HUDEP-2 (cell line): ENCODE measurements around the gene SLC23A1.
"Not testable (repeated sequence)": the region's sequence is repeated elsewhere in the genome, so short reads cannot be mapped to it uniquely, and the experiment has no call there.

Experiments used
- DNase-seq, 76 experiments: peaks; one replicate each; lab custom pipeline; 2025; ENCODE audit not compliant: unreplicated experiment in 76 of 76; lab: John Stamatoyannopoulos, UW

SLC23A1 gene

DNA sequence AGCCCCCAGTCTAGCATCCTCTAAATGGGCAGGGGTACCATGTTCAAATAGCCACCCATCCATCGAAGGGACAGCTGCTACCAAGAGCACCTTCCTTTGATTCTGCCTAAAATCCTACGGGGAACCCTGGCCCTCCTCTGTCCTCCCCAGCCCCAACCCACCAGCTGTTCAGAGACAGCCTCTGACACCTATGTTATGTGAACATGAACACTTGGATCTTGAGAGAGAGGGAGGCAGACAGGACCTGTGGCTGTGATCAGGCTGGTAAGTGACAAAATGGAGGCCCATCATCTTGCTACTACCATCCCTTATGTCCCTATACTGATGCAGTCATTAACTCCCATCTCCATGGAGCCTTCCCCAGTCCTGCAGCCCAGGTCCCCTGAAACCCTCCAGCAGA lies 8.2 kb downstream of the SLC23A1 start:
- no peak for DNase-seq

DNA sequence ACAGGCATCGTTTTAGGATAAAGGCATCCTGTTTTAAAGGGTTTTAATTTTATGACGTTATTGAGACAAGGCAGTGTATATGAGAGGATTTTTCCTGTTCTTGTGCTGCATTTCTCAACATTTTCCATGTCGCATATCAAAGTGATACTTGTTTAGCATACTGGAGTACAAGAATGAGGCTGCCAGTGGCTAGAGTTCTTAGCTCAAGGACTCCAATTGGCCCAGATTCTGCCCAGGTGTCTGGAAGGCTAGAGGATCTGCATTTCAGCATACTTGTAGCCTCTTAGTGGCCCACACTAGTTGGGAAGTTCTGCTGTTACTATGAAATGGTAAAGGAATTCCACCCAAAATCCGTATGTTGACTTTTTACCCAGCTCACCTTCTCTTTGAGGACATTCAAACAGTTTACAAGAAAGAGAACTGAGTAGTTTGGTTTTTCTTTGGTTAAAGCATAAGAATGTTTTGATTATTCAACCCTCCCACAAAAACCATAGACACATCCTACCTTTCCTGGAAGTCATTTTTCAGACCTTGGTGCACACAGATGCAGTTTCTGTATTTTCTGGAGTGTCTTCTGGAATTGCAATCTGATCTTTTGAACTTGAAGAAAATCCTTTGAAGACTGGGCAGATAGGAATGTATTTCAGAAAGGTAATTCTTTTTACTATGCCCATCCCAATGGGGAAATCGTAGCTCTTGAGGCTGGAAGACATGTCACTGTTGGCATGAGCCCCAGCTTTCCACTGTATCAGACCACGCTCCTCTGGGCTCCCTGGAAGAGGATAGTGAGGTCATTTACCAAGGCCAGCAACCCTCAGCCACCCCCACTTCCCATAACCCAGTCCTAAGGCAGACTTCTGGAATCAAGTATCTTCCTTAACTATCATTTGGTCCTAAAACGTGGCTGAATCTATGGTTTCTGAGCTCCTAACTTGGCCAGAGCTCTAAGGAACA lies 11.3 kb downstream of the SLC23A1 start:
- no peak for DNase-seq

DNA sequence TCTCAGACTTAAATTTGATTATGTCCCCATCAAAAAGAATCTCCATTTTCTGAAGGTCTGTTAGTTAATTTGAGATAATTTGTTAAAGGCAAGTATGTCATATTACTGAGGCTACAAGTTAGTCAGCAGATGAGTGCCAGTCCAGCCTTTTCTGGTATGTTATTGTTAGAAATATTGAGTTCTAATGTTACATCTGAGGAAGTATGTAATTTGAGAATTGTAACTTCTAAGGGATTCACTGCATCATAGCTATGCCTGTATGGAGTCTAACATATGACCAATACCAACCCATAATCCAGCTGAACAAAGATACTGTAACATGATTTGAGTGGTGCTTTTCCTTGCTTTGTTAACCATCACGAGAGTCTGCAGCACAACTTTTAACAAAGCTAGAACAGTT lies 13.9 kb downstream of the SLC23A1 start:
- DNase-seq: no peak

DNA sequence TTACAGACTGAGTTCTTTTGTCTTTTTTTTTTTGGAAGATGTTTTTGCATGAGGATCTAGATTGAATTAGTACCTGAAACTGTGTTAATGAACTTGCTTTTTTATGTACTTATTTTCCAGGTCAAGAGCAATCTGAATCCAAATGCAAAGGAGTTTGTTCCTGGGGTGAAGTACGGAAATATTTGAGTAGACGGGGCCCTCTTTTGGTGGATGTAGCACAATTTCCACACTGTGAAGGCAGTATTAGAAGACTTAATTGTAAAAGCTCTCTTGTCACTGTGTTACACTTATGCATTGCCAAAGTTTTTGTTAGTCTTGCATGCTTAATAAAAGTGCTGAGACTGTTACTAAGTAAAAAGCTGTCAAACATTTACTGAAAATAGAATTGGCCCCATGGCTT lies 14.5 kb downstream of the SLC23A1 start:
- peak in 1 of 76 experiments; percentile 8 for DNase-seq

DNA sequence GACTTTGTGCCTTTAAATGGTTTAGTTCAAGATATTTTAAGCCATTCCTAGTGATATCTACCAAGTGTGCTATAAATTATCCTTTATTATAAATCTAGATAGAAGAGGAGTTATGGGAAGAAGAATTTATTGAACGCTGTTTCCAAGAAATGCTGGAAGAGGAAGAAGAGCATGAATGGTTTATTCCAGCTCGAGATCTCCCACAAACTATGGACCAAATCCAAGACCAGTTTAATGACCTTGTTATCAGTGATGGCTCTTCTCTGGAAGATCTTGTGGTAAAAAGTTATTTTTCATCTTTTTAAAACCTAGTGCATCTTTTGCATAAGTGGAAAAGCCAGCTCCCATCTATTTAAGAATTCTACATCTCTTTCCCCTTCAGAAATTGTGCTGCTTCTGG lies 18.6 kb downstream of the SLC23A1 start:
- no peak for DNase-seq

DNA sequence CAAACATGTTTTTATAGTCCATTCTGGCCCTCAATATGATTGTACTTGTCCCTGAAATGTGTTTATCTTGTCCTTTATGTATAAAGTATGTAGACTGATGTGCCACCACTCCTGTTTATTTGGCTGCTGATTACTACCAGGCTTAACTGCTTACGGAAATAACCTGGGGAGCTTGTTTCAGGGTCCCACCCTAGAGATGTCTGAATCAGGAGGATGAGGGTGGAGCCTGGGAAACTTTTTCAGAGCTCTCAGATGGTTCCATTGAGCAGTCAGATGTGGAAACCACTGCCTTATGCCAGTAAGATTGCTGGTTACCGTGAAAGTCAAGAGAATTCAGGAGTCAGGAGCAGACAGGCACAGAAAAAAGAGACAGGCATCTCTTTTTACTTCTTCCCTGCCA lies 19.2 kb downstream of the SLC23A1 start:
- no peak for DNase-seq

DNA sequence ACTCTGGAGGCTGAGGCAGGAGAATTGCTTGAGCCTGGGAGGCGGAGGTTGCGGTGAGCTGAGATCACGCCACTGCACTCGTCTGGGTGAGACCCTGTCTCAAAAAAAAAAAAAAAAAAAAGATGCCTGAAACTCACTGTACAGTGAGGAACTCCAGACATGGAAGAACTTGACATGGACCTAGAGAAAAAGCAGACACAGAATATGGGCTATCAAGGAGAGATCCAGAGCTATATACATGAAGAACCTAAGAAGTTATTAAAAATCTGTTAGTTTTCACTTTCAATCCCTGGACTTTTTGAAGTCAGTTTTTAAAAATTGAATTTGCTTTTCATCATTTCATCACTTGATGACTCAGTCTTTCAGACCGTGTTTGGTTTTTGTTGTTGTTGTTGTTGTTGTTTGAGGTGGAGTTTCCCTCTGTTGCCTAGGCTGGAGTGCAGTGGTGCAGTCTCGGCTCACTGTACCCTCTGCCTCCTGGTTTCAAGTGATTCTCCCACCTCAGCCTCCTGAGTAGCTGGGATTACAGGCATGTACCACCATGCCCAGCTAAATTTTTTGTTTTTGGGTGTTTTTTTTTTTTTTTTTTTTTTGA lies 21.2 kb downstream of the SLC23A1 start:
- no peak for DNase-seq

DNA sequence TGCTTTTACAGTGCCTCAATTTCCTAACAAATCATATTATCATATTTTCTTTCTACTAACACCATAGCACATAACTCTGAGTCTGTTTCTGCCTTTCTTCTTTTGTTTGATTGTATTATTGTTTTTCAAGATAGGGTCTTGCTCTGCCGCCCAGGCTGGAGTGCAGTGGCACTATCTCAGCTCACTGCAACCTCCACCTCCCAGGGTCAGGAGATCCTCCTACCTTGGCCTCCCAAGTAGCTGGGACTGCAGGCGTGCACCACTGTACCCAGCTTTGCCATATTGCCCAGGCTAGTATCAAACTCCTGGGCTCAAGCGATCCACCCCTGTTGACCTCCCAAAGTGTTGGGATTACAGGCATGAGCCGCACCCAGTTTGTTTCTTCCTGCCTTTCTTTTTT lies 22.7 kb downstream of the SLC23A1 start:
- no peak for DNase-seq

DNA sequence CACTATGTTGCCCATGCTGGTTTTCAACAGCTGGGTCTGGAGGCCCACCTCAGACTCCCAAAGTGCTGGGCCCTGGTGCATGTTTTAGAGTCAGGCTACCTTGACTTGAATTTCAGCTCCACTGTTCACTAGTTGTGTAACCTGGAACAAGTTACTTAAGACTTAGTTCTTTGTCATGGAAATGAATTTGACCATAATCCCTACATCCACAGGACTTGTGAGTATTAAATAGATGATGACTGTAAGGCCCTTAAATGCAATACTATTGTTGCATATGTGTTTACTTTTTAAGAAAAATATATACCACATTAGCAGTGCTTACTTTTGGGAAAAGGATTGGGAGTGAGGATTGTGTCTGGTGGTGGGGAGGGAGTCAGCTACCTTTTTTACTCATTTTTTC lies 25.0 kb downstream of the SLC23A1 start:
- DNase-seq: no peak

DNA sequence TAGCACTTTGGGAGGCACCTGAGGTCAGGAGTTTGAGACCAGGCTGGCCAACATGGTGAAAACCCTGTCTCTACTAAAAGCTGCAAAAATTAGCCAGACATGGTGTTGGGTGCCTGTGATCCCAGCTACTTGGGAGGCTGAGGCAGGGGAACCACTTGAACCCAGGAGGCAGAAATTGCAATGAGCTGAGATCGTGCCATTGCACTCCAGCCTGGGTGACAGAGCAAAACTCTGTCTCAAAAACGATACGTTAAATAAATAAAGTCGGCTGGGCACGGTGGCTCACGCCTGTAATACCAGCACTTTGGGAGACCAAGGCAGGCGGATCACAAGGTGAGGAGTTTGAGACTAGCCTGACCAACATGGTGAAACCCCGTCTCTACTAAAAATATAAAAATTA lies 27.2 kb downstream of the SLC23A1 start:
- DNase-seq: not testable (repeated sequence)

DNA sequence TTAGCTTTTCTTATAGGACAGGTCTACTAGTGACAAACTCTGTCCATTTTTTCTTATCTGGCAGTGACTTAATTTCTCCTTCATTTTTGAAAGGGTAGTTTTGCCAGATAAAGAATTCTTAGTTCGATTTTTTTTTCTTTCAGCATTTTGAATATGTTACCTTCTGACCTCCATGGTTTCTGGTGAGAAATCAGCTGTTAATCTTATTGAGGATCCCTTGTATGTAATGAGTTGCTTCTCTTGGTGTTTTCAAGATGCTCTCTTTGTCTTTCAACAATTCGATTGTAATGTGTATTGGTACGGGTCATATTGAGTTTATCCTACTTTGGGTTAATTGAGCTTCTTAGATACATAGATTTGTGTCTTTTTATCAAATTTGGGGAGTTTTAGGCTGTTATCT lies 28.9 kb downstream of the SLC23A1 start:
- no peak for DNase-seq

DNA sequence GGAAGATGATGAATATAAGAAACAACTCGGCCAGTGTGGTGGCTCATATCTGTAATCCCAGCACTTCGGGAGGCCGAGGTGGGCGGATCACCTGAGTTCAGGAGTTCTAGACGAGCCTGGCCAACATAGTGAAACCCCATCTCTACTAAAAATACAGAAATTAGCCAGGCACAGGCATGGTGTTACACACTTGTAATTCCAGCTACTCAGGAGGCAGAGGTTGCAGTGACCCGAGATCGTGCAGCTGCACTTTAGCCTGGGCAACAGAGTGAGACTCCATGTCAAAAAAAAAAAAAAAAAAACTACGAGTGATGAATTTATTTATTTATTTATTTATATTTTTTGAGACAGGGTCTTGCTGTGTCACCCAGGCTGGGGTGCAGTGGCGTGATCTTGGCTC lies 35.2 kb downstream of the SLC23A1 start:
- not testable (repeated sequence) for DNase-seq

DNA sequence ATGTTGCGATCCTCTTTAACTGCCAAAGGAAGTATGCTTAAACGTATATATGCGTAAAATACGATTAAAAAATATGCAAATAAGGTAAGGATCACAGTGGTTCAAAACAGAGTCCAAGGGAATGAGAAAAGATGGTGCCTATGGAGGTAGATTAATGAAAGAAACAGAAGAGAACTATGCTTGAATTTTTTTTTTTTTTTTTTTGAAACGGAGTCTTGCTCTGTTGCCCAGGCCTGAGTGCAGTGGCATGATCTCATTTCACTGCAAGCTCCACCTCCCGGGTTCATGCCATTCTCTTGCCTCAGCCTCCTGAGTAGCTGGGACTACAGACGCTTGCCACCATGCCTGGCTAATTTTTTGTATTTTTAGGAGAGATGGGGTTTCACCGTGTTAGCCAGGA lies 37.7 kb downstream of the SLC23A1 start:
- not testable (repeated sequence) for DNase-seq

DNA sequence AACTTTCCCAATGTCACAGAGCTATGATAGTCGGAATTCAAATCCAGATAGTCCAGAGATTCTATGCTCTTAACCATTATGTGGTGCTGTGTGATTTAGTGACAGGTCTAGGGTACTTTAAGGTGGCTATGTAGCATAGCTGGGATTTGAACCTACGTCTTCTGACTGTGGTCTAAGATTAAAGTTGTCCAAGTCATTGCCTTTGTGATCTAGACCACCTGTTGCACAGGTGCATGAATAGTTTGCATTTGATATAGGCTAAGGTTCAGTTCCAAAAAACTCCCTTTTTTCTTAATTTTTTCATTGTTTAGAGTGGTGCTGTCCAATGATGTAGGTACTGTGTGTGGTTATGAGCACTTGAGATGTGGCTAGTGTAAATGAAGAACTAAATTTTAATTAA lies 38.9 kb downstream of the SLC23A1 start:
- no peak for DNase-seq

DNA sequence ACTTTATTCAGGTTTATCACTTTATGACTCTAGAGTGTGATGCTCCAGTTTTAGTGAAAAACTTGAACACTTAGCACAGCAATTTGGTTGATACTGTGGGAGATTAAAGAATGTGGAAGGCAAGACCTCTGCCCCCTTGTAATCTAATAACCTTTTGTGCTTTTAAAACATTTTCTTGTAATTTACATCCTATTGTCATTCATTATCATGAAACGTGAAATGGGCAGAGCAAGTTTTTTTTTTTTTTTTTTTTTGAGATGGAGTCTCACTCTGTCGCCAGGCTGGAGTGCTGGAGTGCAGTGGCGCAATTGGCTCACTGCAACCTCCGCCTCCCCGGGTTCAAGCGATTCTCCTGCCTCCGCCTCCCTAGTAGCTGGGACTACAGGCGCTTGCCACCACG lies 39.6 kb downstream of the SLC23A1 start:
- no peak for DNase-seq

DNA sequence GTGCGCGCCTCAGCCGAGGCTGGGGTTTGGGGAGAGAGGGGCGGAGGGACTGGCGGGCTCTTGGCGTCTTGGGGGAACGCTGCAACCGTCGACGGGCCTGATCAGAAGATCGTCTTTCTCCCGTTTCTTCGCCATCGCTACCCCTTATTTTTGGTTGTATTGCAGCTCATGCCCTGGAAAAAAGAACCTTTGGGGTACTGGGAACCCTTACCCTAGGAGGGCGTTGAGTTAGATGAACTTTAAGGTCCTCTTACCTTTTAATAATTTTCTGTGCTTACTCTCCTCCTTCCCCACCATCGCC lies 40.7 kb downstream of the SLC23A1 start:
- DNase-seq: peak in 3 of 76 experiments; percentile 16 to 48 (median 27)

DNA sequence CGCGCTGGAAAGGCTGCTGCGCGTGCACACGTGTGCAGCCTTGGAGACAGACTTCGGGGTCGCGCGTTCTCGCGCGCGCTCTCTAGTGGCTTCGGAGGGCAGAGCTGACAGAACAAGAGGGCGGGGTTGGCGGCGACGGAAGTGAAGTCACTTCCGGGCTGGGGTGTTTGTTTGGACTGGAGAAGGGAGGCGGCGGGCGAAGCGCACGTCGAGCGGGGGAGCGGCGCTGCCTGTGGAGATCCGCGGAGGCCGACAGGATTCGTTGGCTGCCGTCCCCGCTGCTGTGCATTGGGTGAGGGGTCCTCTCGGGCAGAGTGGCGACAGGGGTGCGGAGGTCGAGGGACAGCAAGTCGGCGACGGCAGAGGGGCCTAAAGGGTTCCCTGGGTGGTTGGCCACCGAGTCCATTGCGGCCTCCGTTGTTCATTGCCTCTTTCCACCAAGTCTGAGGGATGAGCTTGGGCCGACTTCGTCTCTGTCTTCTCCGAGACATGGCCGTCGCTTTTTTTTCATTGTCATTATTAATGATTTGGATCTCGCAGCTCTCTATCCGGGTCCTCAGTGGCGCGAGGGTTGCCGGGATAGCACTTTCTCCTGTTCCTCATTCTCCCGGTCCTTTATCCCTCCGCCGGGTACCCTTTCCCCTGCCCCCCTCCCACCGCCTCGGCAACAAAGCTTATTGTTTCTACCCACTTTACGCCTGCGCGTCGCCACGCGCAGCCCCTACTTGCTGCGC lies 41.2 kb downstream of the SLC23A1 start, which contains the start of gene PAIP2:
PAIP2 (plus strand) TSS at position 166 of the 734 bp plus-strand sequence. CDS start 21,931 bp downstream, outside the sequence.
- DNase-seq: peak in 75 of 76 experiments; percentile 21 to 97 (median 94)

DNA sequence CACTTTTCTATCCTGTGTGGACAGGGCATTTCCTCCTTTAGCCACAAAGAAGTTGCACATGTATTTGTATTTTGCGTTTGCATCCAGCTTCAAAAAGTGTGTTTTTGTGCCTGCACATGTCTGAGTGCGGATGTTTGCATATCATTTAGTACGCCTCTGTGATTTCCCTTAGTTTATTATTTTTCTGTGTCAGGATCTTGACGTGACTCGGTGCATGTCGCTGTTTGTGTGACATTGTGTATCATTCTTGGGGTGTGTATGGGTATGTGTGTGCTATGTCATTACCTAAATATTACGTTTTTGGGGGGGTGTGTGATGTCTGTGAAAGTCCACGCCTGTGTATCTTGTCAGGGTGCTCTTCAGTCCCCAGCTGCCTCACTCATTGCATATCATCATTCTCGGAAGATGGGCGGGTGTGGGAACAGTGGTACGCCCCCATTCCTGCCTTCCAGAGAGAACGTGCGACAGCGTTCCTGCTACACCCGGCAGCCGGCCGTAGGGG lies 41.9 kb downstream of the SLC23A1 start:
- DNase-seq: no peak

DNA sequence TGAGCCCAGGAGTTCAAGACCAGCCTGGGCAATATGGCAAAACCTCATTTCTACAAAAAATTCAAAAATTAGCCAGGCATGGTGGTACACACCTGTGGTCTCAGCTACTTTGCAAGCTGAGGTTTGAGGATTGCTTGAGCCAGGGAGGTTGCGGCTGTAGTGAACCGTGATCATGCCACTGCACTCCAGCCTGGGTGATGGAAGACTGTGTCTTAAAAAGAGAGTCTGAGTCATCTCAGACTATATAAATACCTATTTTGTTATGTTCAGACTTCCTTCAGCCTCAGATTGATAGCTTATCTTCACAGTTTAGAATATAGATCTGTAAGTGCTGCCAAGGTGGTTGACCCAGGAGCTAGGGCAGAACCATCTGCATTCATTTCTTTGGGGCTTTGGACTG lies 43.0 kb downstream of the SLC23A1 start:
- DNase-seq: no peak

DNA sequence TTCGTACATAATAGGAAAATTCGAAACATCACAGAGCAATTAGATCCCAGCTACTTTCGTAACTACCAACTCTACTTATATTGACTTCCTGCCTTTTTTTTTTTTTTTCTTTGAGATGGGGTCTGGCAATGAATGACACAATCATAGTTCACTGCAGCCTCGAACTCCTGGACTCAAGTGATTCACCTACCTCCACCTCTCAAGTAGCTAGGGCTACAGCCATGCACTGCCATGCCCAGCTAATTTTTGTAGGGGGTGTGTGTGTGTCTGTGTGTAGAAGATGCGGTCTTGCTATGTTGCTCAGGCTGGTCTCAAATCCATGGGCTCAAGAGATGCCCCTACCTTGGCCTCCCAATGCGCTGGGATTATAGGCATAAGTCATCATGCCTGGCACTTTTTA lies 47.3 kb downstream of the SLC23A1 start:
- DNase-seq: no peak
